H9 (cell line): ENCODE results near the gene RAP1B. TPM values are rescaled to one million over a fixed set of nuclear protein-coding genes. Genes with fewer than 3 reads are reported as not detected.

ENCODE experiments used
- DNase-seq: peaks from one replicate; pipeline ENCODE4 v3.0.0-alpha.2; 2017
- H2AFZ ChIP-seq: one replicate; pipeline ENCODE4 v1.6.1; 2013; ENCODE audit warnings: mild to moderate bottlenecking, low read length, control low read depth, moderate library complexity
- H2AK5ac ChIP-seq: 2 replicates; pipeline ENCODE4 v1.6.1; 2013; ENCODE audit warnings: low read length, control low read depth, mixed read lengths; ENCODE audit not compliant: insufficient read length
- H2BK120ac ChIP-seq: one replicate; pipeline ENCODE4 v1.6.1; 2013; ENCODE audit warnings: low read depth, mild to moderate bottlenecking, low read length, control low read depth, inconsistent platforms; ENCODE audit not compliant: poor library complexity, severe bottlenecking
- H2BK12ac ChIP-seq: 2 replicates; pipeline ENCODE4 v1.6.1; 2013; ENCODE audit warnings: low read length, control low read depth, mixed read lengths, low read depth; ENCODE audit not compliant: insufficient read length
- H2BK15ac ChIP-seq: 2 replicates; pipeline ENCODE4 v1.6.1; 2013; ENCODE audit warnings: low read depth, low read length, control low read depth
- H2BK20ac ChIP-seq: one replicate; pipeline ENCODE4 v1.6.1; 2013; ENCODE audit warnings: low read depth, mild to moderate bottlenecking, low read length, control low read depth, inconsistent platforms; ENCODE audit not compliant: poor library complexity, severe bottlenecking
- H2BK5ac ChIP-seq: 2 replicates; pipeline ENCODE4 v1.6.1; 2013; ENCODE audit warnings: low read length, control low read depth, mixed read lengths; ENCODE audit not compliant: insufficient read length
- H3K14ac ChIP-seq: 2 replicates; pipeline ENCODE4 v1.6.1; 2013; ENCODE audit warnings: low read length, control low read depth; ENCODE audit not compliant: insufficient read depth
- H3K18ac ChIP-seq: 2 replicates; pipeline ENCODE4 v1.6.1; 2013; ENCODE audit warnings: low read depth, mild to moderate bottlenecking, mixed read lengths, low read length, control low read depth; ENCODE audit not compliant: insufficient read length
- H3K23ac ChIP-seq: 2 replicates; pipeline ENCODE4 v1.6.1; 2013; ENCODE audit warnings: low read length, control low read depth, mixed read lengths, low read depth; ENCODE audit not compliant: insufficient read length
- H3K23me2 ChIP-seq: 2 replicates; pipeline ENCODE4 v1.6.1; 2013; ENCODE audit warnings: low read depth, mild to moderate bottlenecking, mixed read lengths, low read length, control low read depth; ENCODE audit not compliant: insufficient read length, poor library complexity, severe bottlenecking
- H3K27ac ChIP-seq: 2 replicates; pipeline ENCODE4 v1.5.1; 2013; ENCODE audit warnings: low read length, control low read depth, mixed read lengths, low read depth; ENCODE audit not compliant: insufficient read length
- H3K27me3 ChIP-seq: 2 replicates; pipeline ENCODE4 v1.6.1; 2013; ENCODE audit warnings: low read length, control low read depth, inconsistent platforms; ENCODE audit not compliant: insufficient read depth
- H3K4ac ChIP-seq: 2 replicates; pipeline ENCODE4 v1.6.1; 2013; ENCODE audit warnings: low read depth, mild to moderate bottlenecking, control low read depth, inconsistent platforms, low read length, moderate library complexity
- H3K4me1 ChIP-seq: 2 replicates; pipeline ENCODE4 v1.6.1; 2013; ENCODE audit warnings: low read length, control low read depth, inconsistent platforms; ENCODE audit not compliant: insufficient read depth
- H3K4me2 ChIP-seq: 2 replicates; pipeline ENCODE4 v1.6.1; 2013; ENCODE audit warnings: low read length, control low read depth, mixed read lengths; ENCODE audit not compliant: insufficient read length, insufficient read depth
- H3K56ac ChIP-seq: 2 replicates; pipeline ENCODE4 v1.6.1; 2013; ENCODE audit warnings: low read depth, mild to moderate bottlenecking, mixed read lengths, low read length, control low read depth; ENCODE audit not compliant: insufficient read length
- H3K79me1 ChIP-seq: 2 replicates; pipeline ENCODE4 v1.6.1; 2013; ENCODE audit warnings: low read depth, mild to moderate bottlenecking, moderate library complexity, low read length, control low read depth, inconsistent platforms; ENCODE audit not compliant: insufficient read depth, poor library complexity, severe bottlenecking
- H3K79me2 ChIP-seq: 2 replicates; pipeline ENCODE4 v1.6.1; 2013; ENCODE audit warnings: low read length, control low read depth, inconsistent platforms; ENCODE audit not compliant: insufficient read depth
- H3K9ac ChIP-seq: 2 replicates; pipeline ENCODE4 v1.6.1; 2013; ENCODE audit warnings: low read length, control low read depth, mixed read lengths; ENCODE audit not compliant: insufficient read length; ENCODE audit errors: extremely low read depth
- H3K9me3 ChIP-seq: one replicate; pipeline ENCODE4 v1.6.1; 2013; ENCODE audit warnings: low read depth, low read length, inconsistent platforms; ENCODE audit not compliant: control insufficient read depth
- H3T11ph ChIP-seq: one replicate; pipeline ENCODE4 v1.6.1; 2013; ENCODE audit warnings: mild to moderate bottlenecking, low read length, control low read depth, inconsistent platforms
- H4K20me1 ChIP-seq: one replicate; pipeline ENCODE4 v1.6.1; 2013; ENCODE audit not compliant: control insufficient read depth, insufficient read length, insufficient read depth
- H4K5ac ChIP-seq: 2 replicates; pipeline ENCODE4 v1.6.1; 2013; ENCODE audit warnings: low read depth, mild to moderate bottlenecking, mixed read lengths, low read length, control low read depth; ENCODE audit not compliant: insufficient read length
- H4K8ac ChIP-seq: replicated peaks from 2 replicates; pipeline ENCODE4 v1.6.1; 2013; ENCODE audit warnings: low read length, control low read depth, mixed read lengths, low read depth; ENCODE audit not compliant: insufficient read length
- H4K91ac ChIP-seq: 2 replicates; pipeline ENCODE4 v1.6.1; 2013; ENCODE audit warnings: low read depth, mild to moderate bottlenecking, moderate library complexity, mixed read lengths, low read length, control low read depth; ENCODE audit not compliant: insufficient read length
- H3K27ac Mint-ChIP-seq, 3 experiments: 2 replicates in 2 of 3; 3 replicates in 1 of 3; pipeline ENCODE4 v1.8.0; 2020 to 2021; ENCODE audit warnings: mixed read lengths in 3 of 3, mild to moderate bottlenecking in 1 of 3, moderate library complexity in 1 of 3
- H3K27me3 Mint-ChIP-seq: 2 replicates; pipeline ENCODE4 v1.8.0; 2021; ENCODE audit warnings: low read depth, mild to moderate bottlenecking, moderate library complexity, mixed read lengths
- H3K36me3 Mint-ChIP-seq, 3 experiments: 2 replicates in 2 of 3; 3 replicates in 1 of 3; pipeline ENCODE4 v1.8.0; 2020 to 2021; ENCODE audit warnings: low read depth in 3 of 3, mixed read lengths in 3 of 3; ENCODE audit not compliant: insufficient read depth in 1 of 3
- H3K4me1 Mint-ChIP-seq, 2 experiments: 2 replicates each; pipeline ENCODE4 v1.8.0; 2020; ENCODE audit warnings: mixed read lengths in 2 of 2
- H3K4me3 Mint-ChIP-seq, 2 experiments: 2 replicates in 1 of 2; 3 replicates in 1 of 2; pipeline ENCODE4 v1.8.0; 2020 to 2021; ENCODE audit warnings: mild to moderate bottlenecking in 2 of 2, mixed read lengths in 2 of 2, moderate library complexity in 1 of 2
- H3K9me3 Mint-ChIP-seq, 2 experiments: 2 replicates in 1 of 2; 3 replicates in 1 of 2; pipeline ENCODE4 v1.8.0; 2020; ENCODE audit warnings: mild to moderate bottlenecking in 2 of 2, mixed read lengths in 2 of 2, moderate library complexity in 1 of 2
- WGBS: extraction: QIAGEN DNeasy Blood & Tissue Kit; methylation state at CpG from one replicate; pipeline ENCODE4 v1.1.7; 2013; ENCODE audit warnings: missing lambda C conversion rate, low lambda C conversion rate, mixed read lengths; ENCODE audit not compliant: insufficient read length; ENCODE audit errors: extremely low coverage; 5-methylcytosine and 5-hydroxymethylcytosine counted together
- total RNA-seq: library from RNA; stranded (reverse); gene quantifications from 2 replicates; pipeline ENCODE4 v1.2.1, GENCODE V29; 2021
- TF ChIP-seq, protein P1 (sequence below): fragments of 200-600 bp; sonication (generic); conservative IDR thresholded peaks from 3 replicates; pipeline ENCODE4 v1.8.0; 2021; ENCODE audit warnings: antibody characterized with exemption, mild to moderate bottlenecking

The RAP1B gene
- total RNA-seq, 1 experiment from 2014 or later, result 97.7 TPM

DNA sequence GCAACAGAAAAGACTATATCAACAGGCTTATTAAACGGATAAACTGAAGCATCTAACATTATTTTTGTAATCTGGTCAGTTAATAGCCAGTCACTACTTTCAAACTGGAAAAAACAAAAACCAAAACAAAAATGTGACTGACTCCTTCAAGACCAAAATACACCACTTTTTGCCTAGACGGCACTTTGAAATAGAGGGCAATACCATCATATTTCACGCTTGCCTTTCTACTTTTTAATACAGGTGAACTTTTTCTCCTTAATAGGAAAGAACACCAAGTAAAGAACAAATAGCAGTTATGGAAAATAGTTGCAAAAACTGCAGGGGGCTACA lies 75.5 kb downstream of the RAP1B start:
- no peak overlapping the region for H4K5ac ChIP-seq
- H4K91ac ChIP-seq, result no peak overlapping the region
- H4K20me1 ChIP-seq, result no peaks in the 10 kb centered on the region
- no peak overlapping the region for H3K23ac ChIP-seq
- no peaks in the 10 kb centered on the region for H3K27me3 ChIP-seq
- H2BK120ac ChIP-seq, result no peak overlapping the region
- Mint-ChIP-seq H3K27me3 (no peaks in the 10 kb centered on the region; the same call in 1 of the 2 replicates), H3K4me3 (peak overlapping the region; percentile 98 to 99), H3K4me1 (peaks cover 13 to 17% of the 10 kb centered on the region in 2 experiments), H3K27ac (peak overlapping the region; percentile 92 to 96 (median 96); a peak in 6 of 7 replicates), H3K36me3 (peaks cover 6 to 12% (median 10%) of the 10 kb centered on the region in 3 experiments; a peak in 5 of 7 replicates), H3K9me3 (no peaks in the 10 kb centered on the region)
- TF ChIP-seq, protein P1, sequence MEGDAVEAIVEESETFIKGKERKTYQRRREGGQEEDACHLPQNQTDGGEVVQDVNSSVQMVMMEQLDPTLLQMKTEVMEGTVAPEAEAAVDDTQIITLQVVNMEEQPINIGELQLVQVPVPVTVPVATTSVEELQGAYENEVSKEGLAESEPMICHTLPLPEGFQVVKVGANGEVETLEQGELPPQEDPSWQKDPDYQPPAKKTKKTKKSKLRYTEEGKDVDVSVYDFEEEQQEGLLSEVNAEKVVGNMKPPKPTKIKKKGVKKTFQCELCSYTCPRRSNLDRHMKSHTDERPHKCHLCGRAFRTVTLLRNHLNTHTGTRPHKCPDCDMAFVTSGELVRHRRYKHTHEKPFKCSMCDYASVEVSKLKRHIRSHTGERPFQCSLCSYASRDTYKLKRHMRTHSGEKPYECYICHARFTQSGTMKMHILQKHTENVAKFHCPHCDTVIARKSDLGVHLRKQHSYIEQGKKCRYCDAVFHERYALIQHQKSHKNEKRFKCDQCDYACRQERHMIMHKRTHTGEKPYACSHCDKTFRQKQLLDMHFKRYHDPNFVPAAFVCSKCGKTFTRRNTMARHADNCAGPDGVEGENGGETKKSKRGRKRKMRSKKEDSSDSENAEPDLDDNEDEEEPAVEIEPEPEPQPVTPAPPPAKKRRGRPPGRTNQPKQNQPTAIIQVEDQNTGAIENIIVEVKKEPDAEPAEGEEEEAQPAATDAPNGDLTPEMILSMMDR, result no peak
- H3K56ac ChIP-seq, result no peak overlapping the region
- H2BK15ac ChIP-seq, result no peak overlapping the region
- no peak overlapping the region for H2BK5ac ChIP-seq
- no peak overlapping the region for H2AFZ ChIP-seq
- no peak overlapping the region for H3K27ac ChIP-seq
- H4K8ac ChIP-seq, result no peak overlapping the region
- no peak overlapping the region for H3T11ph ChIP-seq
- H3K18ac ChIP-seq, result no peak overlapping the region
- no peak for DNase-seq
- peaks cover 12% of the 10 kb centered on the region; the same call in 1 of the 2 replicates for H3K79me2 ChIP-seq
- WGBS, result no CpG with 5 or more reads among the region's 3 CpGs
- no peak overlapping the region for H3K14ac ChIP-seq
- no peak overlapping the region for H3K4ac ChIP-seq
- peaks cover 3% of the 10 kb centered on the region for H3K79me1 ChIP-seq
- H3K4me2 ChIP-seq, result peak overlapping the region; percentile 85
- no peak overlapping the region for H2BK20ac ChIP-seq
- no peak overlapping the region for H2BK12ac ChIP-seq
- peak overlapping the region; percentile 73 for H3K9ac ChIP-seq
- H3K9me3 ChIP-seq, result no peaks in the 10 kb centered on the region
- no peaks in the 10 kb centered on the region for H3K4me1 ChIP-seq
- peaks cover 7% of the 10 kb centered on the region for H3K23me2 ChIP-seq
- H2AK5ac ChIP-seq, result no peak overlapping the region
